IMR-90 (cell line): ENCODE measurements around the gene FOXA2. TPM values are rescaled to one million over a fixed set of nuclear protein-coding genes. Genes with fewer than 3 reads are reported as not detected.

Experiments used
- ATAC-seq: fragments of 200-7000 bp; cut with Tn5 transposase; 2 replicates; pipeline ENCODE4 v1.9.1; 2020; ENCODE audit warnings: low read depth, mild to moderate bottlenecking, moderate library complexity
- BruUV-seq: library from RNA; stranded (reverse); fragments of 400-500 nt; replicated peaks from 2 replicates; lab custom pipeline; 2021; lab: Mats Ljungman, UMichigan
- CTCF ChIA-PET: fragments of 300-600 bp; formaldehyde crosslinking; extraction: SDS; loops from one replicate; lab custom pipeline; 2021; ENCODE audit warnings: antibody characterized with exemption; lab: Yijun Ruan, JAX
- POLR2A ChIA-PET: fragments of 300-600 bp; sonication (Branson Sonifier 250); formaldehyde crosslinking; loops from one replicate; lab custom pipeline; 2022; ENCODE audit warnings: antibody characterized with exemption; ENCODE audit not compliant: unreplicated experiment; lab: Charles Lee
- DNase-seq: peaks from one replicate; pipeline ENCODE4 v3.0.0; 2013
- H2AFZ ChIP-seq: replicated peaks from 2 replicates; pipeline ENCODE3; 2013; ENCODE audit warnings: low read length, mild to moderate bottlenecking; ENCODE audit not compliant: poor library complexity
- H2AK5ac ChIP-seq: 2 replicates; pipeline ENCODE4 v1.6.1; 2013; ENCODE audit warnings: low read depth, low read length, inconsistent platforms
- H2AK9ac ChIP-seq: replicated peaks from 2 replicates; pipeline ENCODE3; 2013; ENCODE audit warnings: mild to moderate bottlenecking, low read depth, low read length, moderate library complexity; ENCODE audit not compliant: poor library complexity
- H2BK120ac ChIP-seq: 2 replicates; pipeline ENCODE4 v1.6.1; 2013; ENCODE audit warnings: low read depth, low read length, inconsistent platforms
- H2BK15ac ChIP-seq: 3 replicates; pipeline ENCODE4 v1.6.1; 2013; ENCODE audit warnings: low read depth, low read length, inconsistent platforms
- H2BK20ac ChIP-seq: 2 replicates; pipeline ENCODE4 v1.6.1; 2013; ENCODE audit warnings: low read depth, mild to moderate bottlenecking, inconsistent platforms, low read length, moderate library complexity
- H2BK5ac ChIP-seq: 2 replicates; pipeline ENCODE4 v1.6.1; 2013; ENCODE audit warnings: mild to moderate bottlenecking, low read depth, low read length, inconsistent platforms; ENCODE audit not compliant: poor library complexity, severe bottlenecking
- H3K14ac ChIP-seq: replicated peaks from 2 replicates; pipeline ENCODE4 v1.6.1; 2013; ENCODE audit warnings: low read depth, low read length, inconsistent platforms
- H3K18ac ChIP-seq: 2 replicates; pipeline ENCODE4 v1.6.1; 2013; ENCODE audit warnings: low read depth, low read length, control low read depth
- H3K23ac ChIP-seq: 2 replicates; pipeline ENCODE4 v1.6.1; 2013; ENCODE audit warnings: low read depth, low read length, inconsistent platforms
- H3K27ac ChIP-seq: 2 replicates; pipeline ENCODE4 v1.5.1; 2013; ENCODE audit warnings: mild to moderate bottlenecking, control low read depth, low read length; ENCODE audit not compliant: insufficient read depth
- H3K27me3 ChIP-seq: 2 replicates; pipeline ENCODE4 v1.6.1; 2013; ENCODE audit warnings: low read length; ENCODE audit not compliant: control insufficient read depth, insufficient read depth
- H3K36me3 ChIP-seq: 2 replicates; pipeline ENCODE4 v1.6.1; 2013; ENCODE audit warnings: low read length, mixed read lengths; ENCODE audit not compliant: control insufficient read depth, insufficient read depth
- H3K4ac ChIP-seq: 2 replicates; pipeline ENCODE4 v1.6.1; 2013; ENCODE audit warnings: low read depth, low read length, inconsistent platforms
- H3K4me1 ChIP-seq: 2 replicates; pipeline ENCODE4 v1.6.1; 2013; ENCODE audit warnings: low read length, mixed read lengths; ENCODE audit not compliant: control insufficient read depth, insufficient read depth
- H3K4me2 ChIP-seq: 2 replicates; pipeline ENCODE4 v1.6.1; 2013; ENCODE audit warnings: low read depth, mild to moderate bottlenecking, control low read depth, low read length, moderate library complexity
- H3K4me3 ChIP-seq: 2 replicates; pipeline ENCODE4 v1.5.1; 2013; ENCODE audit warnings: low read depth, mild to moderate bottlenecking, control low read depth, low read length, moderate library complexity; ENCODE audit not compliant: insufficient read depth
- H3K56ac ChIP-seq: 2 replicates; pipeline ENCODE4 v1.6.1; 2013; ENCODE audit warnings: low read length, inconsistent platforms; ENCODE audit not compliant: insufficient read depth; ENCODE audit errors: extremely low read depth
- H3K79me1 ChIP-seq, 2 experiments: 2 replicates each; pipeline ENCODE4 v1.6.1; 2013; ENCODE audit warnings: low read length in 2 of 2, inconsistent platforms in 1 of 2, low read depth in 1 of 2
- H3K9ac ChIP-seq: 2 replicates; pipeline ENCODE4 v1.6.1; 2013; ENCODE audit warnings: low read depth, low read length, control low read depth
- H3K9me1 ChIP-seq: 2 replicates; pipeline ENCODE4 v1.6.1; 2013; ENCODE audit warnings: low read length, inconsistent platforms; ENCODE audit not compliant: insufficient read depth
- H3K9me3 ChIP-seq: 2 replicates; pipeline ENCODE4 v1.6.1; 2013; ENCODE audit warnings: low read length; ENCODE audit not compliant: control insufficient read depth, insufficient read depth
- H4K20me1 ChIP-seq: 2 replicates; pipeline ENCODE4 v1.6.1; 2013; ENCODE audit warnings: low read length, inconsistent platforms; ENCODE audit not compliant: insufficient read depth
- H4K5ac ChIP-seq: 2 replicates; pipeline ENCODE4 v1.6.1; 2013; ENCODE audit warnings: mild to moderate bottlenecking, low read depth, low read length, control low read depth
- H4K8ac ChIP-seq, 2 experiments: 2 replicates each; pipeline ENCODE4 v1.6.1; 2013; ENCODE audit warnings: low read depth in 2 of 2, low read length in 2 of 2, control low read depth in 1 of 2, inconsistent platforms in 1 of 2
- H4K91ac ChIP-seq: 2 replicates; pipeline ENCODE4 v1.6.1; 2013; ENCODE audit warnings: low read depth, low read length, inconsistent platforms; ENCODE audit not compliant: insufficient read depth
- BHLHE40 ChIP-seq: fragments of 150-350 bp; IDR thresholded peaks from 2 replicates; pipeline ENCODE4 v1.6.1; 2016; ENCODE audit warnings: mild to moderate bottlenecking, low read depth, low read length
- MAZ ChIP-seq: IDR thresholded peaks from 2 replicates; pipeline ENCODE4 v1.6.1; 2012; ENCODE audit warnings: low read depth, mild to moderate bottlenecking, low read length, improper control_type of control experiment, moderate library complexity, borderline replicate concordance
- NFE2L2 ChIP-seq: fragments of 150-350 bp; IDR thresholded peaks from 2 replicates; pipeline ENCODE4 v1.6.1; 2016; ENCODE audit warnings: low read depth, mild to moderate bottlenecking, low read length
- WGBS, 2 experiments: methylation state at CpG; one replicate each; pipeline versions ENCODE4 v1.1.5 to v1.1.7; 2013; ENCODE audit warnings: missing lambda C conversion rate in 2 of 2; ENCODE audit not compliant: insufficient read length in 1 of 2; ENCODE audit errors: extremely low coverage in 2 of 2; 5-methylcytosine and 5-hydroxymethylcytosine counted together
- dilution Hi-C: fragments of 300-500 bp; cut with HindIII; formaldehyde crosslinking; loops from one replicate; pipeline ENCODE4 v1.14.3; 2018; ENCODE audit warnings: low sequenced_read_pairs; ENCODE audit not compliant: unreplicated experiment
- in situ Hi-C: fragments of 300-500 bp; cut with MboI; formaldehyde crosslinking; loops from 3 replicates; pipeline ENCODE4 v1.14.3; 2019; ENCODE audit warnings: low sequenced_read_pairs, inconsistent platforms, mixed read lengths
- intact Hi-C: fragments of 100-400 bp; cut with micrococcal nuclease; formaldehyde crosslinking; loops from 2 replicates; pipeline ENCODE4 v1.10.0; 2022
- polyA plus RNA-seq, 3 experiments: library from polyadenylated mRNA; depleted of rRNA; stranded (reverse); fragments of >200 nt; gene quantifications; 2 replicates each; pipeline ENCODE4 v1.2.3, GENCODE V29; 2012; ENCODE audit warnings: low replicate concordance in 1 of 3
- total RNA-seq: library from RNA; depleted of rRNA; stranded (reverse); fragments of >200 nt; gene quantifications from 2 replicates; pipeline ENCODE4 v1.2.3, GENCODE V29; 2012

Gene FOXA2
- total and polyA plus RNA-seq, 2 of the 4 experiments (the other 2 are of a cell fraction): not detected

DNA sequence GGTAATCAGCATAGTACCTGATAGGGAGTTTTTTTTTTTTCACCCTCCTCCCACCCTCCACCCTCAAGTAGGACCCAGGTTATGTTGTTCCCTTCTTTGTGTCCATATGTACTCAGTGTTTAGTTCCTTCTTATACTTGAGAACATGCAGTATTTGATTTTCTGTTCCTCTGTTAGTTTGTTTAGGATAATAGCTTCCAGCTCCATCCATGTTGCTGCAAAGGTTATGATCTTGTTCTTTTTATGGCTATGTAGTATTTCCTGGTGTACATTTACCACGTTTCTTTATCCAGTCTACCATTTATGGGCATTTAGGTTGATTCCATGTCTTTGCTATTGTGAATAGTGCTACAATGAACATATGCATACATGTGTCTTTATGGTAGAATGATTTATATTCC, 41.9 kb downstream of the FOXA2 start:
- intact Hi-C loops: no loop called here
- Histone ChIP-seq H2BK15ac (no peak overlapping the region), H3K27ac (no peak overlapping the region), H3K14ac (no peak overlapping the region), H3K18ac (no peak overlapping the region), H2BK20ac (no peak overlapping the region), H3K79me1 (no peaks in the 10 kb centered on the region), H4K91ac (no peak overlapping the region), H3K4me2 (no peak overlapping the region), H3K9ac (no peak overlapping the region), H3K23ac (no peak overlapping the region), H2AK9ac (no peak overlapping the region), H2BK120ac (no peak overlapping the region), H4K5ac (no peak overlapping the region), H3K9me1 (no peaks in the 10 kb centered on the region), H3K27me3 (no peaks in the 10 kb centered on the region), H3K9me3 (no peaks in the 10 kb centered on the region), H3K4ac (no peak overlapping the region), H3K36me3 (no peaks in the 10 kb centered on the region), H3K4me3 (no peak overlapping the region), H4K20me1 (no peaks in the 10 kb centered on the region), H3K56ac (no peak overlapping the region), H2AK5ac (no peak overlapping the region), H4K8ac (no peak overlapping the region), H2BK5ac (no peak overlapping the region), H3K4me1 (no peaks in the 10 kb centered on the region), H2AFZ (no peak overlapping the region)
- no TSS peak for BruUV-seq
- DNase-seq (no peak), ATAC-seq (no peak)
- TF ChIP-seq BHLHE40 (no peak), NFE2L2 (no peak), MAZ (no peak)
- dilution Hi-C loops: no loop called here
- POLR2A ChIA-PET: no interaction called here
- no CpG with 5 or more reads among the region's 1 CpG for WGBS, 2 experiments
- in situ Hi-C loops: no loop called here
- CTCF ChIA-PET: no interaction called here
